GM19043 (cell line): ENCODE measurements around the gene ZC3H12A.

Experiments
- ATAC-seq: cut with Tn5 transposase; IDR thresholded peaks from one replicate; pipeline ENCODE4 v1.9.1; 2021; ENCODE audit warnings: low read depth; ENCODE audit not compliant: unreplicated experiment

Gene ZC3H12A

GRCh38 chr1:37453647-37454046 is 20.7 kb upstream of the ZC3H12A start:
- no peak for ATAC-seq

GRCh38 chr1:37455516-37455915 is 18.9 kb upstream of the ZC3H12A start:
- ATAC-seq: no peak

- no peak for ATAC-seq
These were observed 17.8 kb upstream of the ZC3H12A start for GRCh38 chr1:37456614-37457013.

GRCh38 chr1:37458551-37458950 is 15.8 kb upstream of the ZC3H12A start:
- ATAC-seq: no peak

GRCh38 chr1:37461698-37462436 is 12.5 kb upstream of the ZC3H12A start:
- no peak for ATAC-seq

GRCh38 chr1:37464443-37464842 is 9.9 kb upstream of the ZC3H12A start:
- no peak for ATAC-seq

- no peak for ATAC-seq
These were observed 8.5 kb upstream of the ZC3H12A start for GRCh38 chr1:37465593-37466517.

GRCh38 chr1:37468037-37468436 is 6.3 kb upstream of the ZC3H12A start:
- no peak for ATAC-seq

- ATAC-seq: no peak
These were observed 5.0 kb upstream of the ZC3H12A start for GRCh38 chr1:37469386-37469785.

- no peak for ATAC-seq
These were observed 2.8 kb upstream of the ZC3H12A start for GRCh38 chr1:37471345-37472231.

- no peak for ATAC-seq
These were observed 2.1 kb upstream of the ZC3H12A start for GRCh38 chr1:37472281-37472680.

- ATAC-seq: no peak
These were observed 1.4 kb upstream of the ZC3H12A start for GRCh38 chr1:37472994-37473393.

- ATAC-seq: no peak
These were observed 842 bp upstream of the ZC3H12A start for GRCh38 chr1:37473431-37474045.

GRCh38 chr1:37474697-37475379 is 458 bp downstream of the ZC3H12A start:
- no peak for ATAC-seq

- ATAC-seq: no peak
These were observed 1.2 kb downstream of the ZC3H12A start for GRCh38 chr1:37475380-37476086.

GRCh38 chr1:37476087-37476452 is 1.7 kb downstream of the ZC3H12A start:
- no peak for ATAC-seq

- no peak for ATAC-seq
These were observed 2.2 kb downstream of the ZC3H12A start for GRCh38 chr1:37476460-37477197.

- ATAC-seq: peak; percentile 35
These were observed 3.0 kb downstream of the ZC3H12A start for GRCh38 chr1:37477198-37477931.
